HCT116 (cell line): ENCODE measurements around the gene ENDOD1.

Experiments
- CBX3 ChIP-seq: IDR thresholded peaks from 2 replicates; pipeline ENCODE4 v1.6.1; 2012; ENCODE audit warnings: low read depth
- ELF1 ChIP-seq: IDR thresholded peaks from 2 replicates; pipeline ENCODE4 v1.6.1; 2012; ENCODE audit warnings: low read depth, borderline replicate concordance
- EZH2phosphoT487 ChIP-seq: fragments of 200-600 bp; IDR thresholded peaks from 2 replicates; pipeline ENCODE4 v1.6.1; 2018; ENCODE audit warnings: antibody characterized with exemption, borderline replicate concordance
- FOSL1 ChIP-seq: IDR thresholded peaks from 2 replicates; pipeline ENCODE4 v1.6.1; 2012; ENCODE audit warnings: low read depth
- POLR2A ChIP-seq: IDR thresholded peaks from 2 replicates; pipeline ENCODE4 v1.7.0; 2011; ENCODE audit warnings: borderline replicate concordance; ENCODE audit not compliant: insufficient read depth, insufficient read length; ENCODE audit errors: extremely low read depth
- POLR2AphosphoS5 ChIP-seq: IDR thresholded peaks from 2 replicates; pipeline ENCODE4 v1.6.1; 2011; ENCODE audit warnings: mild to moderate bottlenecking, low read depth, low read length, moderate library complexity
- RAD21 ChIP-seq: IDR thresholded peaks from 2 replicates; pipeline ENCODE4 v1.6.1; 2012; ENCODE audit warnings: low read depth, mild to moderate bottlenecking
- REST ChIP-seq: IDR thresholded peaks from 2 replicates; pipeline ENCODE4 v1.6.1; 2012; ENCODE audit warnings: low read depth
- SP1 ChIP-seq: IDR thresholded peaks from 2 replicates; pipeline ENCODE4 v1.6.1; 2012; ENCODE audit warnings: low read depth
- TCF7L2 ChIP-seq: IDR thresholded peaks from 2 replicates; pipeline ENCODE4 v1.7.0; 2011; ENCODE audit warnings: borderline replicate concordance, inconsistent platforms; ENCODE audit not compliant: insufficient read depth, insufficient read length; ENCODE audit errors: extremely low read depth
- YY1 ChIP-seq: IDR thresholded peaks from 2 replicates; pipeline ENCODE4 v1.6.1; 2011; ENCODE audit warnings: low read length, low read depth, moderate library complexity, mild to moderate bottlenecking; ENCODE audit not compliant: insufficient replicate concordance; ENCODE audit errors: extremely low read depth
- ZBTB33 ChIP-seq: IDR thresholded peaks from 2 replicates; pipeline ENCODE4 v1.6.1; 2011; ENCODE audit warnings: mild to moderate bottlenecking, low read length, moderate library complexity; ENCODE audit not compliant: insufficient replicate concordance; ENCODE audit errors: extremely low read depth
- TF ChIP-seq, protein P1 (sequence below), 3 experiments: fragments of 200-600 bp in 1 of 3; sonication (generic) in 1 of 3; IDR thresholded peaks in 2 of 3; conservative IDR thresholded peaks in 1 of 3; 2 replicates each; pipeline ENCODE4 v1.5.1; 2012 to 2017; ENCODE audit warnings: low read depth in 2 of 3, low read length in 2 of 3, antibody characterized with exemption in 1 of 3, borderline replicate concordance in 1 of 3, control low read depth in 1 of 3, mild to moderate bottlenecking in 1 of 3, mixed read lengths in 1 of 3, mixed run types in 1 of 3, moderate library complexity in 1 of 3; ENCODE audit not compliant: insufficient read depth in 1 of 3
- TF ChIP-seq, protein P2 (sequence below): IDR thresholded peaks from 2 replicates; pipeline ENCODE4 v1.6.1; 2012

GRCh38 chr11:95081412-95081811, 8.2 kb upstream of the ENDOD1 start:
- TF ChIP-seq, protein P1, sequence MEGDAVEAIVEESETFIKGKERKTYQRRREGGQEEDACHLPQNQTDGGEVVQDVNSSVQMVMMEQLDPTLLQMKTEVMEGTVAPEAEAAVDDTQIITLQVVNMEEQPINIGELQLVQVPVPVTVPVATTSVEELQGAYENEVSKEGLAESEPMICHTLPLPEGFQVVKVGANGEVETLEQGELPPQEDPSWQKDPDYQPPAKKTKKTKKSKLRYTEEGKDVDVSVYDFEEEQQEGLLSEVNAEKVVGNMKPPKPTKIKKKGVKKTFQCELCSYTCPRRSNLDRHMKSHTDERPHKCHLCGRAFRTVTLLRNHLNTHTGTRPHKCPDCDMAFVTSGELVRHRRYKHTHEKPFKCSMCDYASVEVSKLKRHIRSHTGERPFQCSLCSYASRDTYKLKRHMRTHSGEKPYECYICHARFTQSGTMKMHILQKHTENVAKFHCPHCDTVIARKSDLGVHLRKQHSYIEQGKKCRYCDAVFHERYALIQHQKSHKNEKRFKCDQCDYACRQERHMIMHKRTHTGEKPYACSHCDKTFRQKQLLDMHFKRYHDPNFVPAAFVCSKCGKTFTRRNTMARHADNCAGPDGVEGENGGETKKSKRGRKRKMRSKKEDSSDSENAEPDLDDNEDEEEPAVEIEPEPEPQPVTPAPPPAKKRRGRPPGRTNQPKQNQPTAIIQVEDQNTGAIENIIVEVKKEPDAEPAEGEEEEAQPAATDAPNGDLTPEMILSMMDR (IDR thresholded peaks at IDR 0.05 in 2 of 3, conservative IDR thresholded peaks at IDR 0.05 in 1 of 3; ENCODE audit: borderline replicate concordance in 1 of 3, insufficient read depth in 1 of 3, low read depth in 2 of 3, low read length in 2 of 3): no peak
- TF ChIP-seq EZH2phosphoT487: no peak
- TF ChIP-seq POLR2A: no peak
- TF ChIP-seq POLR2AphosphoS5: no peak
- no peak for TF ChIP-seq YY1
- TF ChIP-seq TCF7L2: no peak
- no peak for TF ChIP-seq REST
- TF ChIP-seq ELF1: no peak
- TF ChIP-seq CBX3: no peak
- TF ChIP-seq, protein P2, sequence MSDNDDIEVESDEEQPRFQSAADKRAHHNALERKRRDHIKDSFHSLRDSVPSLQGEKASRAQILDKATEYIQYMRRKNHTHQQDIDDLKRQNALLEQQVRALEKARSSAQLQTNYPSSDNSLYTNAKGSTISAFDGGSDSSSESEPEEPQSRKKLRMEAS: no peak
- no peak for TF ChIP-seq FOSL1
- no peak for TF ChIP-seq RAD21
- TF ChIP-seq ZBTB33: no peak
- no peak for TF ChIP-seq SP1
